Measurements from ENCODE around the gene SAMHD1. TPM values are rescaled to one million over a fixed set of nuclear protein-coding genes. Genes with fewer than 3 reads are reported as not detected.
A peak's percentile ranks its signal among the peaks of the same experiment; 100 is the strongest.
"Not testable (repeated sequence)": the region's sequence is repeated elsewhere in the genome, so short reads cannot be mapped to it uniquely, and the experiment has no call there.

Gene SAMHD1
- total RNA-seq, 1 donor from 2014 or later = 52.2 TPM

DNA sequence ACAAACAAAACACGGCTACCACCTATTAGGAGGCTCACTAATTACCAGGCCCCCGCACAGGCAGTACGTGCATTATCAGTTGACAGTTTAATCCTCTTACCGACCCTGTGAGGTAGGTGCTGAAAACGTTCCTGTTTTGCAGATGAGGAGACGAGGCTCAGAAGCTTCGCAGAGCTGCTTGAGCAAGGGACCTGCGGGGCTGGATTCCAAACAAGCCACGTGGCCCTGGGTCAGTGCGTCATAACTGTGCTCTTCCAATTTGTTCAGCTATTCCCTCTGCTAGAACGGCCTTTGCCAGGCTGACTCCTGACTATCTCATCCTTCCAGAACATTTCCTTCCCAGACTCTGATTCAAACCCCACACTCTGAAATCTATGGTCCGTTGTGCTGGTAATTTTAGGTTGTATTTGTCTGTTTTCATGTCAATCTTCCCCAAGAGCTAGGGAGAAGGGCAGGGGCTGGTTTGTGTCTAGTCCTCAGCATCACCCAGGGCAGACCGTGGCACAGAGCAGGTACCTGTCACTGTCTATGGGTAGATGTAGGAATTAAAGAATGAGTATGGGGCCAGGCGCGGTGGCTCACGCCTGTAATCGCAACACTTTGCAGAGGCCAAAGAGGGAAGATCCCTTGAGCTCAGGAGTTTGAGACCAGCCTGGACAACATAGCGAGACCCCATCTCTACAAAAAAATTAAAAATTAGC is 104.3 kb downstream of the SAMHD1 start:
- DNase-seq (ENCODE audit: missing footprints) (peak; percentile 86), ATAC-seq (peak; percentile 87)
- intact Hi-C loops (cut with DNase I) = no loop called here

DNA sequence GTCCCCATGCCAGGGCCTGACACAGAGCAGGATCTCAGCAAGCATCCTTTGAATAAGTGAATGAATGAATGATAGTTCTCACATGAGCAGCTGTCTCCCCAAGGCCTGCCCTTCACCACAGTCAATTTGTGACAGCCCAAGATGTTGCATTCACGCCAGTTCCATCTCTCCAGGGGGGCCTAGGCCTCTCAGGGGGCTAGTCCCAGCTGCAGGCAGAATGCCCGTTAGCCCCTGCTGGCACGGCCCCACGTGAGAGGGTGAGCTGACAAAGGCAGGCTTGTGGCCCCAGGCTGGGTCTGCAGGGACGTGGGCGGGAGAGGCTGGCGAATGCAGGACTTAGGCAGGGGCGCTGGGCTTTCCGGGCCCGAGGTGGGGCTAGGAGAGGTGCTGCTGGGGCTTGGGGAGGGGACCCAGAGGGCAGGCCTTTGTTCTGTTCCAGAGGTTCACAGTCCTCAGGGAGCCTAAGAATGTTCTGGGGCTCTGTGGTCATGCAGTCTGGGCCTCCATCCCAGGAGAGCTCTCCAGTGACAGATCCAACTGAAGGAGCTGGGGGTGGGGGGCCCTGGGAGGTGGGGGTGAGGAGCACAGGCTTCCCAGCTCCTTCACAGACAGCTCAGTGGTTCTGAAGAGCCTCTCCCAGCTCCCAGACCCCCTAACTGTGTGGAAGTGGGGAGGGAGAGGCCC is 106.1 kb downstream of the SAMHD1 start:
- ATAC-seq (no peak), DNase-seq (ENCODE audit: missing footprints) (peak; percentile 59)
- intact Hi-C loops (cut with DNase I) = no loop called here

DNA sequence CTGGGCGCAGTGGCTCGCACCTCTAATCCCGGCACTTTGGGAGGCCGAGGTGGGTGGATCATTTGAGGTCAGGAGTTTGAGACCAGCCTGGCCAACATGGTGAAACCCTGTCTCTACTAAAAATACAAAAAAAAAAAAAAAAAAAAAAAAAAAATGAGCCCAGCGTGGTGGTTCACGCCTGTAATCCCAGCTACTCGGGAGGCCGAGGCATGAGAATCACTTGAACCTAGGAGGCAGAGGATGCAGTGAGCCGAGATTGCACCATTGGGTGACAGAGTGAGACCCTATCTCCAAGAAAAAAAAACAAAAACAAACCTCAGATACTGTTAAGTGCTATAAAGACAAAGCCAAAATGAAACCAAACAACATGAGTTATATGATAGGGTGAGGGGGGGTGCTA is 110.5 kb downstream of the SAMHD1 start:
- intact Hi-C loops (cut with DNase I); DNase-seq (ENCODE audit: missing footprints); ATAC-seq: not testable (repeated sequence)

Other genes with a start within 250 kb of the SAMHD1 start
- 27.9 TPM for gene NDRG3, start 205.6 kb downstream of the SAMHD1 start, total RNA-seq
- 4.4 TPM for gene DSN1, start 177.9 kb downstream of the SAMHD1 start, total RNA-seq
- gene TLDC2, start 75.6 kb downstream of the SAMHD1 start, total RNA-seq = not detected
- gene RBL1, start 144.3 kb upstream of the SAMHD1 start, total RNA-seq = 5.3 TPM
- 100 TPM for gene RPN2, start 227.6 kb upstream of the SAMHD1 start, total RNA-seq
- gene MROH8, start 227.8 kb upstream of the SAMHD1 start, total RNA-seq = 3.7 TPM